NB4 (cell line): ENCODE measurements around the gene CUL3.

Experiments used
- POLR2A ChIP-seq: IDR thresholded peaks from 2 replicates; pipeline ENCODE4 v1.6.1; 2011; ENCODE audit warnings: mild to moderate bottlenecking; ENCODE audit not compliant: insufficient read length; ENCODE audit errors: extremely low read depth
- TF ChIP-seq, protein P1 (sequence below): IDR thresholded peaks from one replicate; pipeline ENCODE4 v1.5.1; 2012; ENCODE audit warnings: low read depth, low read length

DNA sequence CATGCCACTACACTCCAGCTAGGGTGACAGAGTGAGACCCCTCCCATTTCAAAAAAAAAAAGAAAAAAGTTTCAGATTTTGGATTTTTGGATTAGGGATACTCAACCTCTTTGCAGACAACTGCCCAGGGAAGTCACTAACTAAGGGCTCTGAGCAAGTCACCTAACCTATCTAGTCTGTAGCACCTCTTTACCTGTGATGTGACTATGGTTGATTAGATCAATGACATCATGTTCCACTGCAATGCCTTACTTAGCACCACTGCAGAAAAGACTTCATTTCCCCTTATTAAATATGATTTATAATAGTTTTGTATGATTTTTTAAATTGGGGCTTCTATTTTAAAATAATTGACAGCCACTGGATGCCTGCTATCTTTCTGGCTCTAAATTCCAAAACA is 41.2 kb downstream of the CUL3 start:
- TF ChIP-seq, protein P1, sequence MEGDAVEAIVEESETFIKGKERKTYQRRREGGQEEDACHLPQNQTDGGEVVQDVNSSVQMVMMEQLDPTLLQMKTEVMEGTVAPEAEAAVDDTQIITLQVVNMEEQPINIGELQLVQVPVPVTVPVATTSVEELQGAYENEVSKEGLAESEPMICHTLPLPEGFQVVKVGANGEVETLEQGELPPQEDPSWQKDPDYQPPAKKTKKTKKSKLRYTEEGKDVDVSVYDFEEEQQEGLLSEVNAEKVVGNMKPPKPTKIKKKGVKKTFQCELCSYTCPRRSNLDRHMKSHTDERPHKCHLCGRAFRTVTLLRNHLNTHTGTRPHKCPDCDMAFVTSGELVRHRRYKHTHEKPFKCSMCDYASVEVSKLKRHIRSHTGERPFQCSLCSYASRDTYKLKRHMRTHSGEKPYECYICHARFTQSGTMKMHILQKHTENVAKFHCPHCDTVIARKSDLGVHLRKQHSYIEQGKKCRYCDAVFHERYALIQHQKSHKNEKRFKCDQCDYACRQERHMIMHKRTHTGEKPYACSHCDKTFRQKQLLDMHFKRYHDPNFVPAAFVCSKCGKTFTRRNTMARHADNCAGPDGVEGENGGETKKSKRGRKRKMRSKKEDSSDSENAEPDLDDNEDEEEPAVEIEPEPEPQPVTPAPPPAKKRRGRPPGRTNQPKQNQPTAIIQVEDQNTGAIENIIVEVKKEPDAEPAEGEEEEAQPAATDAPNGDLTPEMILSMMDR = no peak
- TF ChIP-seq POLR2A = no peak
